Ramos (cell line): Measurements from ENCODE around the gene HSF5.

Source experiments
- in situ Hi-C: fragments of 300-500 bp; cut with MboI; formaldehyde crosslinking; loops from one replicate; pipeline ENCODE4 v1.14.3; 2022; ENCODE audit warnings: low sequenced_read_pairs; ENCODE audit not compliant: unreplicated experiment

Gene HSF5

DNA sequence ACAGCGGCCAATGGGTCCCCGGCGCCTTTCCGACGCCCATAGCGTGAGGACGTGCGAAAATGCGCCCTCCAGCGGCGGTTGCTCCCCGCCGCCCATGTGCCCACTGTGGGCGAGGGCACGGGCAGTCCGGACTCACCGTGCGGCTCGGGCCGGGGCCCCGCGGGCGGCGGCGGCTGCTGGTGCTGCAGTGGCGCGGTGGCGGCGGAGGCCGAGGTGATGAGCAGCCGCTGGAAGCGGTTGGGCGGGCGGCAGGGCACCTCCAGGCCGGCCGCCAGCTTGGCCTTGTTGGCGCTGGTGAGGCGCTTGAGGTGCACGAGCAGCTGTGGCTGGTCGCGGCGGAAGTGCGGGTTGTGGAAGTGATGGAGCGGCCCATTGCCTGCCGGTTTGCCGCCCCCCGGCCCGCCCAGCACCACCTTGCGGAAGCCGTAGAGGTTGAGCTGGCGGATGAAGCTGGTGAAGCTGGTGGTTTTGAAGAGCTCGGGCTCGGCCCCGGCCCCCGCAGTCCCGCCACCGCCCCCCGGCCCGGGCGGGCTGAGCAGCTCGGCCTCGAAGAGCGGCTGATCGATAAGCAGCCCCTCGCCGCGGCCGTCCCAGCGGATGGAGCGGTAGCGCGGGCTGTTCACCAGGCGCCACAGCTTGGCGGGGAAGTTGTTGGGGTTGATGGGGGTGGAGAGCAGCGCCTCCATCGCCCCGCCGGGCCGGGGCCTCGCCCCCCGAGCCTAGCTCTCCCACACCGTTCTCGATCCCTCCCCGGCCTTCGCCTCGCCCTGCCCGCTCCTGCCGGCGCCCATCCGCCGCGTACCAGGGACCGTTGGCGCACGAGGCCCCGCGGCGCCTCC lies at the start of gene HSF5:
Gene HSF5, minus strand, starts transcription at position 820 of the 839 bp plus-strand sequence. Its CDS starts 134 bp downstream, at position 686.
- in situ Hi-C loops: no loop called here

GRCh38 chr17:58537266-58537665 lies 49.1 kb upstream of the HSF5 start:
- in situ Hi-C loops: no loop called here

DNA sequence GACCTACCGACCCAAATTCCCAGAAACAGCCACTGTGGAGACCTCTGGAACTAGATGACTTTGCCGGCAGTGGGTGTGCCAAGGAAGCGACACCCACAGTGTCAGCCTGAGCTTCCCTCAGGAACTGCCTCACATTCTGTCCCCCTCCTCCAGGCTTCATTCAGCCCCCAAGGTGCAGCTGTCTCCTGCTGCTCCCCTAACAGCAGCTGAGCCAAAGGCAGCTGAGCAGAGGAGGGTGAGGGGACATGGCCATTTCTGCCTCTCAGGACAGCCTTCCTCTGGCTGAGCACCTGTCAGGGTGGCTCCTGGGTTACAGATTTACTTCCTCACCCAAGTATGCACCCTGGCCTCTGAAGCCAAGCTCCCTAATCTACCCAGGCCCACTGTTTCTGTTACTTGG lies 48.3 kb upstream of the HSF5 start:
- in situ Hi-C loops: no loop called here

DNA sequence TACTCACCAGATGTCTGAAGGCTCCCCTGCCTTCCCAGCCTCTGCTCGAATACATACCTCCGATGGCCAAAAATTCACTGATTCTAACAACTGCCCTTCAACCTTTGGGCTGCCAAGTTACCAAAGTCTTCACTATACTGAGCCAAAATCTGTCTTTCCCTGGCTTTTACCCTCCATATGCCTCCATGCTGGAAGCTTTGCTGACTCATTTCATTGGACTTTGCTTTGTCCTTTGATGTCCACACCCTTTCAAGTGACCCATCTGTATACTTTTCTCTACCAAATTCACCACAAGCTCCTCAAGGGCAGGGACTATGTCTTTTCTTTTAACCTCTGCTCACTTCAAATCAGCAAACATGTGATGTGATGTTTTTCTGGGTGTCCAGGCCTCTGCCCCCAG lies 47.2 kb upstream of the HSF5 start:
- in situ Hi-C loops: no loop called here

- in situ Hi-C loops: no loop called here
These were observed 46.8 kb upstream of the HSF5 start for GRCh38 chr17:58534901-58535421.

GRCh38 chr17:58534331-58534730 lies 46.1 kb upstream of the HSF5 start:
- in situ Hi-C loops: no loop called here

- in situ Hi-C loops: no loop called here
These were observed 45.5 kb upstream of the HSF5 start for GRCh38 chr17:58533616-58534188.

- in situ Hi-C loops: no loop called here
These were observed 44.3 kb upstream of the HSF5 start for GRCh38 chr17:58532555-58532951.

DNA sequence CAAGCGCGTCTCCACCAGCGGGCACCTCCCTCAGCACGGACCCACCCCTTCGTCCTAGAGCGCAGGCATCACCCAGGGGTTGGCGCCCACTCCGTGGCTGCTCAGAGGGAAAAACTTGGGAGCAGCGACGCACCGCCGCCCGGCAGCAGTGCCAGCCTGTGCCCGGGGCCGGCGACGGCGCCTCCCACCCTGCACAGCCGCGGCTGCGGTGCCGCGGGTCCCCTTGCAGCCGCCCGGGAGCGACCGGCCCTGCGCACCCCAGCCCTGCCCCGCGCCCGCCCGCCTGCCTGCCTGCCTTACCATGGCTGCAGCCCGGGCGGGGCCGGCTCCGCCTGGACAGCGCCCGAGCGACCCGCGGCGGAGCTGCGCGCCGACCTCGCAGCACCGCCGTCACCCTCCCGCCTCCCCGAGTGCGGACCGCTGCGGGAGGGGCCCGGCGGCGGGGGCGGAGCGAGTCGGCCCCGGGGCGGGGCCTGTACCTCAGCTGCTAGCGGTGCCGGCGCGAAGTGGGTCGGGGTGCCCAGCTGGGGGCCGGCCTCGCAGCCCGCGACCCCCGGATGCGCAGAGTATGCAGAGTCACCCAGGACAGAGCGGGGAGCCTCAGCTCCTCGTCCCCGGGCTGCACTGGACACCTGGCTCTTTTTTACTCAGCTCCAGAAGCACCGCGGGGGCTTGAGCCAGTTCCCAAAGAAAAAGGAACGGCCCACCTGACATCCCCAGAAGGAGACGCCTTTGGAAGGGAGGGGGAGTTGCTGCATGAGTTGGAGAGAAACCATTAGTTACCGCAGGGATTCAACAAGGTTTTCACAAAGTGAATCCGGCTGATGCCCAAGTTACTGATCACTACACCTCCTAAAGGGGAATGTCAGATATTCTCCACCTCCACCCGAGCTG lies 43.7 kb upstream of the HSF5 start:
- in situ Hi-C loops: no loop called here

GRCh38 chr17:58531122-58531521 lies 42.9 kb upstream of the HSF5 start:
- in situ Hi-C loops: no loop called here

GRCh38 chr17:58530655-58531054 lies 42.4 kb upstream of the HSF5 start:
- in situ Hi-C loops: no loop called here

- in situ Hi-C loops: no loop called here
These were observed 41.1 kb upstream of the HSF5 start for GRCh38 chr17:58529275-58529674.

DNA sequence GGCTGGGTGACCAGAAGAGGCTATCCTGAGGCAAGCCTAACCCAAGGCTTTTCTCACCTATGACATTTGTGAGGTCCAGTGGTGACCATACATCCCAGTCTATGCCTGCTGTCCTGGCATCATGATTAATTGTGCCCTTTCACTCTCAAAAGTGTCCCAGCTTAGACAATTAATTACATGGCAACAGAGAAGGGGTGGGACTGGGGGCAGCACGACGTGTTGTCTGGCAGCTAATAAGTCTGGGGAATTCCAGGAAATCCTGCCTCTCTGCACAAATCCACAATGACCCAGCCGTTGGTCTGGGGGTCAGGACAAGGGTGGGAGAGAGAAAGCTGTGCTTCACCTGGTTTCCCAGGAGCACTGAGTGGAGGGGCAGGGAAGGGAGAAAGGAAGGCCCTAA lies 40.2 kb upstream of the HSF5 start:
- in situ Hi-C loops: no loop called here

GRCh38 chr17:58527949-58528348 lies 39.7 kb upstream of the HSF5 start:
- in situ Hi-C loops: no loop called here

DNA sequence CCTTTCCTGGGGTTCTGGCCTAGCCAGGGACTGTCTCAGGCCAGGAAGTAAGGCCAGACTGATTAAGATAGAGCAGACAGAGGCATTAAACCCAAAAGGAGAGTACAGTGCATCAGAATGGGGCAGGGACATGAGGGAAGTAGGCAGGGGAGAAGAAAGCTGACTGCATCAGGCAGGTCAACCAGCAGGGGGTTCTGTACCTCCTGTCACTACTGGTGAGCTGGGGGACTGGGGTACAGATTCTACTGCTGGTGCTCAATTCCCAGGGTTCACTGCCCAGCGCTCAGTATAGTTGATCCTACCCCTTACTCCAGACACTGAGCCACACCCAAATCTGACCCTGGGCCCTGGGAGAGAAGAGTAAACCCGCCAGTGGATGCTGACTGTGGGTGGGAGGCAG lies 39.1 kb upstream of the HSF5 start:
- in situ Hi-C loops: no loop called here

GRCh38 chr17:58525239-58525638 lies 37.0 kb upstream of the HSF5 start:
- in situ Hi-C loops: no loop called here

- in situ Hi-C loops: no loop called here
These were observed 33.5 kb upstream of the HSF5 start for GRCh38 chr17:58521680-58522079.

GRCh38 chr17:58520843-58521430 lies 32.7 kb upstream of the HSF5 start:
- in situ Hi-C loops: no loop called here

GRCh38 chr17:58517928-58518609 lies 29.9 kb upstream of the HSF5 start:
- in situ Hi-C loops: no loop called here
